HPDE6-E6E7 (cell line): Measurements from ENCODE around the gene SPTA1.

Source experiments
- DNase-seq: peaks from one replicate; pipeline ENCODE4 v3.0.0; 2011; ENCODE audit warnings: missing footprints; ENCODE audit errors: extremely low spot score

SPTA1 gene

DNA sequence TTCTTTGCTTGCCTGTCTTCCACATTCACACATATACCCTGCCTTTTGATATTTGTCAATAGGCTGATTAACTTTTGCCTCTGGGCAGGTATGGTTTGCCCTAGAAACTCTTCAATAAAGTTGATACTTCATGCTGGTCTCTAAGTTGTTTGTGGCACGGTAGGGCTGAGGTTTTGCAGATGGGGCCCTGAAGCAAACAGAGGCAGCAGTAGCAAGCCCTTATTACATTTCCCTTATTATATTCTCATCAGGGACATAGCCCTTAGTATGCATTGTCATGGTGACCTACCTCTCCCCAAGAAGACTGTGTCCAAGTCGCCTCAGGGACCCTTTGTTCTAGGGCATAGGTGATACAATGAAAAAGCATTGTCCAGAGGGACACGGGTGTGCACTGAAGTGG is 116.0 kb downstream of the SPTA1 start, which contains the start of gene OR6P1:
Gene OR6P1 (minus strand): TSS at position 101 of the 400 bp plus-strand sequence. CDS start 6,976 bp downstream, outside the sequence.
- DNase-seq: no peak

DNA sequence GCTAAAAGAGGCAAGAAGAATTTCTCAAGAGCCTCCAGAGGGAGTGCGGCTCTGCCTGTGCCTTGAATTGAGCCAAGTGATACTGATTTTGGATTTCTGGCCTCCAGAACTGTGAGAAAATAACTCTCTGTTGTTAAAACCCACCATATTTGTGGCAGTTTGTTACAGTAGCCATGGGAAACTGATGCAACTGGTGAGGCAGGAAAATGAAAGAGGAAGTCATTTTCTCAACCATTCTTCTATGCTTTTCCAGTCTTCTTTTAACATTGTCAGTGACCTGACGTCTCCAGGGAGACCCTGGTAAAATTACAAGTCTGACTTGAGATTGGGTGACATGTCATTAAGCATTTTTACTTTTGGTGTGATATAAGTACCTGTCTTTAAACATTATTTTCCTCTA is 121.9 kb downstream of the SPTA1 start:
- no peak for DNase-seq

DNA sequence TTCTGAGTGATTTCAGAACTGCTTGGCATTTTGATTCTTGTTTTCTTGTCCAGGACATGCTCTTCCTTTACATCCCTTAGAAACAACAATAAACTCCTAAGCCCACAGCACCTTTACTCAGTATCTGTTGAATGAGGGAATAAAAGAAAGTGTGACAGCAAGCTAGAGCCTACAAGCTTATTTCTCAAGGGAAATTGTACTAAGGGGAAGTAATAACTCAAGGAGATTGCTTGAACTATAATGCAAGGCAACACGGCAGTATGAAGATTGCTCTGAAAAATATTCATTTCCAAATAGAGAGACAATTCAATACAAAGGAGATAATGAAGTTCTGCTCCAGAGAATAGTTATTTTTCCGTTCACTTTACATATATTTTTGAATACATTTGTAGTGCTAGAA is 122.7 kb downstream of the SPTA1 start:
- DNase-seq: no peak
